RPMI7951 (cell line): ENCODE results near the gene USP24. TPM values are rescaled to one million over a fixed set of nuclear protein-coding genes. Genes with fewer than 3 reads are reported as not detected.
"Not testable (repeated sequence)": the region's sequence is repeated elsewhere in the genome, so short reads cannot be mapped to it uniquely, and the experiment has no call there.

Experiments
- DNase-seq: peaks from one replicate; pipeline ENCODE4 v3.0.0-alpha.2; 2012; ENCODE audit warnings: low read depth
- total RNA-seq: library from RNA; depleted of rRNA; stranded (reverse); fragments of >200 nt; shearing (Covaris generic); gene quantifications from 2 replicates; pipeline ENCODE4 v1.2.3, GENCODE V29; 2014

Gene USP24
- total RNA-seq, 1 experiment from 2014 or later, result 26.2 TPM

DNA sequence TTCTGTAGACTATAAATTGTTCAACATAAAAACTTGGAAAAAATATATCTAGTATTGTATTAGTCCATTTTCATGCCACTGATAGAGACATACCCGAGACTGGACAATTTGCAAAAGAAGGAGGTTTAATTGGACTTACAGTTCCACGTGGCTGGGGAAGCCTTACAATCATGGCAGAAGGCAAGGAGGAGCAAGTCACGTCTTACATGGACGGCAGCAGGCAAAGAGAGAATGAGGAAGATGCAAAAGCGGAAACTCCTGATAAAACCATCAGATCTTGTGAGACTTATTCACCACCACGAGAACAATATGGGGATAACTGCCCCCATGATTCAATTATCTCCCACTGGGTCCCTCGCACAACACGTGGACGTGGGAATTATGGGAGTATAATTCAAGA, 15.4 kb downstream of the USP24 start:
- not testable (repeated sequence) for DNase-seq

DNA sequence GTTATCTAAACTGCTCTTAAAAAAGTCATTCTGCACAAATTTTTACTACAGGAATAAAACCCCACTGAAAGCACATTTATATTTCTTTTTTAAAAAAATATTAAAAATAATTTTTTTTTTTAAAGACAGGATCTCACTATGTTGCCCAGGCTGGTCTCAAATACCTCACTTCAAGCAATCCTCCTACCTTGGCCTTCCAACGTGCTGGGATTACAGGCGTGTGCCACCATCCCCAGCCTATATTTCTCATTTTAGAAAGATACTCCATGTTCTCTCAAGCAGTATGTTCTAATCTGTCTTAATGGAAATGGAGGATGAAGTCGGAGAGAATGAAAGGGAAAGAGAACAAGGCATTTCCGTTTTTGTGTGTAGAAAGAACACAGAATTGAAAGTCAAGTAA, 17.1 kb downstream of the USP24 start:
- DNase-seq, result no peak

DNA sequence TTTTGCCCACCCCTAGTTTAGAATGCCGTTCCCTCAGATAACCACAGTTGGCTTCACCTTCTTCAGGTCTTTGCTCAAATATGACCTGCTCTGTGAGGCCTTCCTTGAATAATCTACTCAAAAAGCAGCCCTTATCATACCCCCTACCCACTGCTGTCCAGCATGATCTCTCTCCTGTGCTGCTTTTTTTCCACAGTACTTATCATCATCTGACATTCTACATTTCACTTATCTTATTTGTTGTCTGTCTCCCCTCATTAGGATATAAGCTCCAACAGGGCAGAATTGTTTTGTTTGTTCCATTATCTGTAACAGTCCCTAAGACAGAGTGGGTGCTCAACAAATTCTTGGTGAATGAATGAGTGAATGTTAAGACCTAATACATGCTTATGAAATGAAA, 18.1 kb downstream of the USP24 start:
- DNase-seq, result no peak

DNA sequence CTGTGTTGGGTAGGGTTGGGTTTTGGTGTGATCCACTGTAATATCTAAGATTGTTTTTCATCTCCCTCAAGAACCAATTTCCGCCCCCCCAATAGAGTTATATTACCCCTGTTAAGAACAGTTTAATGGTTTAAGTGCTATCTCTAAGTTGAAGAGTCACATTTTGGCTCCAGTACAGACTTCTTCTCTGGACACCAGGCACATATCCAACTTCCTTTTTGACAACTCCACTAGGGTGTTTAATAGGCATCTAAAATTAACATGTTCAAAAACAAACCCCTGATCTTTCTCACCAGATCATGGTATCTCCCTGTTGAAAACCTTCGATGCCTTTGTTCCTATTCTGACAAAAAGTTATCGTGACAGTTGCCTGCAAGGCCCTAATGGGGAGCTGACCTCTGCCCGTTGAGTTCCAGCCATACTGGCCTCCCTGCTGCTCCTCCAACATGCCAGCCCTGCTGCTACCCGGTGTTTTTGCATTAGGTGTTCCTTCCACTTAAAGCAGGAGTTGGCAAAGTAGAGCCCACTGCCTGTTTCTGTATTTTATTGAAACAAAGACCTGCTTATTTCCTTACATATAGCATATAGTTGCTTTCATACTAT, 18.6 kb downstream of the USP24 start:
- peak; percentile 12 for DNase-seq

DNA sequence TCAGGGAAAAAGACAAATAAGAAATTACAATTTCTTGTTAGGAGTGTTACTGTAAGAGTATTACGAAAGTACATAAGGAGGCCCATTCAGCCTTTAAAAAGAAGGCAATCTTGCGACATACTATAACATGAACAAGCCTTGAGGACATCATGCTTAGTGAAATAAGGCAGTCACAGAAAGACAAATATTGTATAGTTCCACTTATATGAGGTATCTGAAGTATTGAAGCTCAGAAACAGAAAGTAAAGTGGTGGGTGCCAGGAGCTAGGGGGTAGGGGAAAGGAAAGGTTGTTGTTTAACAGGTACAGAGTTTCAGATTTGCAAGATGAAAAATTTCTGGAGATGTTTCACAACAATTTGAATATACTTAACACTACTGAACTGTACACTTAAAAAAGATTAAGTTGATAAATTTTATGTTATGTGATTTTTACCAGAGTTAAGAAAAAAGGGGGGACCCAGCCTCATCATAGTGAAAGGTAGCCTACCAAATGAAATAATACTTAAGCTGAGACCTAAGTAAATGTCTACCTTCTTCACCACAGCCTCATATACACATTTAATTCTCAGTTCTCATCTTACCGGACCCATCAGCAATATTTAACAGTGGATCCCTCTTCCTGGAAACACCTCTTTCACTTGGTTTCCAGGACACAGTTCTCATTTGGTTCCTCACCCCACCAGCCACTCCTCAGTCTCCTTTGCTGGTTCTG, 19.5 kb downstream of the USP24 start:
- DNase-seq, result peak; percentile 20

DNA sequence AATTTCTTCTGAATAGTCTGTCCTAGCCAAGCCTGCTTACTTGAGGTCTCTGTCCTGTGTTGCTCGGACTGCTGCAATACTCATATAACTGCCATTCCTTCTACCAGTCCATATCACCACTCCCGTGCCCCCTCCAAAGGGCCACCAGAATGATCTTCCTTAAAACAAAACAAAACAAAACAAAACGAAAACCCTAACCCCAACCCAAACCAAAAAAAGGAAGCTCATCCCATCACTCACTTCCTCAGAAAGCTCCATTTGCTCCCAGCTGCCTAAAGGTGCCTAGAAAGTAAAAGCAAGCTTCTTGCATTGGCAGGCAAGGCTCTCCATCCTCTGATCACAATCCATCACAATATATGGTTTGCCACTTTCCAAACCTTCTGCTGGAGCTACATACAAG, 20.3 kb downstream of the USP24 start:
- DNase-seq, result no peak

DNA sequence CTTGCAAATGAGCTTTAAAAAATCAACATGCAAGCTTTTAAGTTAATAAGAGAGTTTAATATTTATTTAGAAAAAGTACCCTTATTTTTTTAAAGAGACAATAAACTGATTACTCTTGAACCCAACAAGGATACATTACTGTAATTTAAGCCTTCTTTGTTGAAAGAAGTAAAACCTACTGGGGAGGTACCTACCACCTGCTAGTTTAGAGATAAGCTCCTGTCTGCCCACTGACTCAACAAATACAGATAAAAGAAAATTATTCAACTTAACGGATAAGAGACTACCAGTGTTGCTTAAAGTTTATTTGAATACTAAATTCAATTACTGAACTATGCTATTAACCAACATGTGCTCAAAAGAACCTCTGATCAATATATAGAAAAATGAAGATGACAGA, 23.1 kb downstream of the USP24 start:
- no peak for DNase-seq

DNA sequence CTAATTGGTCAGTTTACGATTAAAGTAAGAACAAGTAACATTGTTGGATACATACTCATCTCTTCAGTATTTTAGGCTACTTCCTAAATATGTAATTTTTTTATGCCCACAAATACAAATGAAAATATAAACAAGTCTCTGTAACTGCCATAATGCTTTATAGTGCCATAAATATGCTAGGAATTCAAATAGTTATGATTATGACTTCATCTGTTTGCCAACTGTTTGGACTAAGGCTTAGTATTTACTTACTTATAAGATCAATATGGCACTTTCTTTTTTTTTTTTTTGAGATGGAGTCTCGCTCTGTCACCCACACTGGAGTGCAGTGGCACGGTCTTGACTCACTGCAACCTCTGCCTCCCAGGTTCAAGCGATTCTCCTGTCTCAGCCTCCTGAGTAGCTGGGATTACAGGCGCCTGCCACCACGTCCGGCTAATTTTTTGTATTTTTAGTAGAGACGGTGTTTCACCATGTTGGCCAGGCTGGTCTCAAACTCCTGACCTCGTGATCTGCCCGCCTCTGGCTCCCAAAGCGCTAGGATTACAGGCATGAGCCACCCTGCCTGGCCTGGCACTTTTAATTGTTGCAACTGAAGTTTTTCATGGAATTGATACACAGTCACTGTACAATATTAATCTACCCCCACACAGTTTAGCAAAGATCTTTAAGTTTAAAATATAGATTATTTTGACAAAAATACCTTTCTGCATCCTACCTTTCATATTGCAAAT, 23.8 kb downstream of the USP24 start:
- not testable (repeated sequence) for DNase-seq

DNA sequence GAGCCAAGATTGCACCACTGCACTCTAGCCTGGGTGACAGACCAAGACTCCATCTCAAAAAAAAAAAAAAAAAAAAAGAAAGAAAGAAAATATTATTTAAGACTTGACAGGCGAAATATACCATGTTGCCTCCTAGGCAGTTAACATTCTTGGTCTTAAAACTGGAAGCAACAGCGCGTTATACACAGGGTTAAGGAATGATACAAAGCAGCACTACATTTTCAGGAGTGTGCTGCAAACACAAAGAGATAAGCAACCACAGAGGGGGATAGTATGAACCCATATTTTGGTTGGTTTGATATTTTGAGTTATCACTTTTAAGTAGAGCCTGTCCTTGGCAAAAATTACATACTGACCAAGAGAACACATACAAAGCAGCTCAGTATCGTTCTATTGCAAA, 25.1 kb downstream of the USP24 start:
- DNase-seq, result no peak

DNA sequence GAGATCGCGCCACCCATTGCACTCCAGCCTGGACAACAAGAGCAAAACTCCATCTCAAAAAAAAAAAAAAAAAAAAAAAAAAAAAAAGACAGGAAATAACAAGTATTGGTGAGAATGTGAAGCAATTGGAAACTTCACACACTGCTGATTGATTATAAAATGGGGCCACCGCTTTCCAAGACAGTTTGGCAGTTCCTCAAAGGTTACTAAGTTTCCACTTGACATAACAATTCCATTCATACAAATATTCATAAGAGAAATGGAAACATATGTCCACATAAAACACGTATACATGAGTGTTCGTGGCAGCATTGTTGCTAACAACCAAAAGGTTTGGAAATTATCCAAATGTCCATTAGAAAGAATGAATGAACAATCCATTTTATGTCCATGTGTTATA, 26.3 kb downstream of the USP24 start:
- no peak for DNase-seq

DNA sequence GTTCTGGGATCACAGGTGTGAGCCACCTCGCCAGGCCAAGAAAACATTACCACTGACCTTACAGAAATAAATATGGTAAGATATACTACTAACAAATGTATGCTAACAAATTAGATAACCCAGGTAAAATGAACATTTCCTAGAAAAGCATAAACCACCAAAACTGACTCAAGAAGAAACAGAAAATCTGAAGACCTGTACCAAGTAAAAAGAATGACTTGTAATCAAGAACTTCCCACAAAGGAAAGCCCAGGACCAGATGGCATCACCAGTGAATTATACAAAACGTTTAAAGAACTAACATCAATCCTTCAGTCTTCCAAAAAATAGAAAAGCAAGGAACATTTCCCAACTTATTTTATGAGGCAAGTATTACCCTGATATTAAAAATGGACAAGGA, 29.3 kb downstream of the USP24 start:
- no peak for DNase-seq

DNA sequence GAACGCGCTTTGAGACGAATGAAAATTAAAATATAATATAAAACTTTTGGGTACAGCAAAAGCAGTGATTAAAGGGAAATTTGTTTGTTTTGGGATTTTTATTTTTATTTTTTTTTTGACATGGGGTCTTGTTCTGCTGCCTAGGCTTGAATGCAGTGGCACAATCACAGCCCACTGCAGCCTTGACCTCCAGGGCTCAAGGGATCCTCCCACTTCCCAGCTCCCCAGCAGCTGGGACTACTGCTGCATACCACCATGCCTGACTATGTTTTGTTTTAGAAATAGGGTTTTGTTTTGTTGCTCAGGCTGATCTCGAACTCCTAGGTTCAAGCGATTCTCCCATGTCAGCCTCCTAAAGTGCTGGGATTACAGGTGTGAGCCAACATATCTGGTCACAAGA, 30.3 kb downstream of the USP24 start:
- no peak for DNase-seq

DNA sequence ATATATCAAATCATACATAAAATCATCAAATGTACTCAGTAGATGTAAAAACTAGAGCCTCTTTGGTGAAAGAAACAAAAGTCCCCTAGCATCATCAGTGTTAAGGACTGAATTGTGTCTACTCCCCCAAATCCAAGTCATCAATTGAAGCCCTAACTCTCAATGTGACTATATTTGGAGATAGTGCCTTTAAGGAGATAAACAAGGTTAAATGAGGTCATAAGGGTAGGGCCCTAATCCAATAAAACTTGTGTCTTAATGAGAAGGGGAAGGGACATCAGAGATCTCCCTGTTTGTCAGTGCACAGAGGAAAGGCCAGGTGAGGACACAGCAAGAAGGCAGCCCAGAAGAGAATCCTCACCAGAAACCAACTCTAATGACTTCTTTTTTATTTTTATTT, 33.5 kb downstream of the USP24 start:
- no peak for DNase-seq

DNA sequence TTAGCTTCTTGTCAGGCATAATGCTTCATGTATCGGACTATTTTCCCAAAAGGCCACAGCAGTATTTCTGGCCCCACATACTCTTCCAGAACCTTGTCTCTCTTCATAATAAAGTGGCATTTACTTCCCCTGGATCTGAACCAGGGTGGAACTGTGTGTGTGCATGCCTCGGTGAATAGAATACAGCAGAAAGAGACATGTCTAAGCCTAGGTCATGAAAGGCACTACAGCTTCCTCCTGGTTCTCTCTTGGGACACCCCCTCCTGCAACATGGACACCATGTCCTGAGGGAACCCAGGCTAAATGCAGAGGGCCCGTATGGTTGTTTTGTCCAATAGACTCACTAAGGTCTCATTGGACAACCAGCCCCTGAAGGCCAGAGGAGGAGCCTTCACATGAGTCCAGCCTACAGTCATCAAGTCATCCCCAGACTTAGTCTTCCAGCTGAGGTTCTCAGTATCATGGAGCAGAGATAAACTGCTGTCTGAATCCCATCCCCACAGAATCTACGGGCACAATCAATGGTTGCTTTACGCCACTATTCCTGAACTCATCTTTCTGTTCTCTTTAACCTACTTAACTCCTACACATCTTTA, 35.0 kb downstream of the USP24 start:
- no peak for DNase-seq

DNA sequence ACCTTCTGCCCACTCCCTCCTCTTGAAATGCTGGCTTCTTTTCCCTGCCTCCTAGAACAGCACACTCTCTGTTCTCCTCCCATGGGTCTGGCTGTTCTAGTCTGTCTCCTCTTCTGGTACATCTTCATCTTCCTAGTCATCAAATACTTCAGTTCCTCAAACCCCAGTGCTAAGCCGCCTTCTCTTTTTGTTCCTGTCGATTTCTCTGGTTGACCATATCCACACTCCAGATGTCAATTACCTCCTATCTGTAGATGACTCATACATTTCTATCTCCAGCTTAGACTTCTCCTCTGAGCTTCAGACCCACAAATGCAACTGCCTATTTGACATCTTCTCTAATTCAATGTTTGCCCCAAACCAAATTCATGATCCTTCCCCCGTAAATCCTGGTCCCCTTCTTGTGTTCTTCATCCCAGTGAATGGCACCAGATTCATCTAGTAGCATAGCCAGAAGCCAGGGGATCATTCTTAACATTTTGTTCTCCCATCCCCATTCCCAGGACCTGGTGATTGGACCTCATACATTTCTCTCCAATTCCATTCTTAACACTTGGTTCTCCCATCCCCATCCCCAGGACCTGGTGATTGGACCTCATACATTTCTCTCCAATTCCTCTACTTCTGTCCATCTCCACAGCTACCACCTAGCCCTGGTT, 35.9 kb downstream of the USP24 start:
- peak; percentile 22 for DNase-seq

DNA sequence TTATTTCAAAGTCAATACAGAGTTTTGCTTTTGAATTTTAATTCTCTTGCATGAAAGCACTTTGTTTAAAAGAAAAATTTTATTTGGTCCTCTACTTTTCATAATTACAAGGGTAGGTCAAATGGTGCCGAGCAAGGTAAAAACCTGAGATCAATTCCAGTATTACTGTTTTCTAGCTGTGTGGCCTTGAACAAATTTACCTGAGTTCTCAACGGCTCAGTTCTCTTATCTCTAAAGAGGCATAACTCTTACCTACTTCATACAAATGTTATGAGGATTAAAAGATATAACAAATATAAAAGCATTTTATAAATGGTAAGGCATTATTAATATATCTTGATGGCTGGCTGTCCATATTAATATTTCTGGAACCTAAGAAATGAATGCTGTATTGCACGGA, 42.5 kb downstream of the USP24 start:
- DNase-seq, result no peak

DNA sequence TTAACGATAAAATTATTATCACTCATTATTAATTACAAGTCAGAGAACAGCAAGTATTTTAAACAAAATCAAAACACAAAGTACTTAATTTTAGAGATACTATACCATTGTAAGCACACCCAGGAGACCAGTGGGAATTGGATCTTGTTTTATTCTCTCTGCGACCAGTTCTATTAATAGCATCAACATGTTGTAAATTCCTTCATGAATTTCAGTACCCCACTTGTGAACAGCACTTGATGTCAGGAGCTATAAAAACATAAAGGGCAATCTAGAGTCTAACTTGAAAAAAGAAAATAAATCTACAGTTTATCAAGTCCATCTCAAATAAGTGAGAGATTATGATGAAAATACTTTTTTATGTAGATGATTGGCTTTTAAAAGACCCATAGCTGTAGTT, 42.9 kb downstream of the USP24 start:
- no peak for DNase-seq

DNA sequence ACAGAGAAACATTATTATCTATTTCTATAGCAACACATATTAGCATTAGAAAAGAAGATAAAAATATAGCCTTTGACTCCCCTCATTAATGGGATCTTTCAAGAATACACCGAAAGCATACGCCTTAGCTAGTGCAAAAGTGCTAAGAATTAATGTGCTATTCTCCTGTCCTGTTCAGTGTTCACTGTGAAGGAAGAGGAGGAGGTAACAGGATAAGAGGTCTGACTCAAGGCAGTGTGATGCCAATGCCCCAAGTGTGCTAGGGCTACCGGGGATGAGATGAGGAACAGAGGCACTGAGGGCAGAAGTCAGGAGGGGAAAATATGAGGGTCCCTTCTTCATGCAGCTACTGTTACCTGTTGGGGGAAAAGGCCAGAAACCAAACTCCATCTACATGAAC, 43.5 kb downstream of the USP24 start:
- no peak for DNase-seq

DNA sequence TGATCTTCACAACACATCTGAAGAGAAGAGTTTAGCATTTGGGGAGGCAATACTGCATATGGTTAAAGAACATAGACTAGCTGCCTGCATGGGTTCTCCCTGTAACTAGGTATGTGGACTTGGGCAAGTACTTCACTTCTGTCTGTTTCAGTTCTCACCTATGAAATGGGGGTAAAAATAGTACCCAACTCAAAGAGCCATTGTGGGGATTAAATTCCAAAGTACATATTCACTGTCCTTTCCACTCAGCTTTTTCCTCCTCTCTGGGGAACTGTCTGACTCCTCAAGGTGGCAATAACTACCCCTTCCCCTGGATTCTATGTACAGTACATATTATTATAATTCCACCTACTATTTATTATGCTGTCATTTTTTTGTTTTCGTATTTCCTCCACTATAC, 44.7 kb downstream of the USP24 start:
- no peak for DNase-seq

DNA sequence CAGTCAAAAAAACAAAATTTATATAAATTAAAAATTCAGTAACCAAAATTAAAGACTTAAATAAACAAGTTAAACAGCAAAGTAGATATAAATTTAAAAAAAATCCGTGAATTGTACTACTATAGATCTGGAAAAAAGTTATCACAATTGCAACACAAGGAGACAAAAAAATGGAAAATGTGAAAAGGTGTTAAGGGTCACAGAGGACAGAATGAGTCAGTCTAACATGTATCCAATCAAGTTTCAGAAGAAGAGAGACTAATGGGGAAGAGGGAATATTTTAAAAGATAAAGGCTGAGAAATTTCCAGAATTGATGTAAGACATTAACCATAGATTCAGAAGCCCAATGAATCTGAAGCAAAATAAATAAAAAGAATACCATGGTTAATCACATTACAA, 46.0 kb downstream of the USP24 start:
- DNase-seq, result no peak

DNA sequence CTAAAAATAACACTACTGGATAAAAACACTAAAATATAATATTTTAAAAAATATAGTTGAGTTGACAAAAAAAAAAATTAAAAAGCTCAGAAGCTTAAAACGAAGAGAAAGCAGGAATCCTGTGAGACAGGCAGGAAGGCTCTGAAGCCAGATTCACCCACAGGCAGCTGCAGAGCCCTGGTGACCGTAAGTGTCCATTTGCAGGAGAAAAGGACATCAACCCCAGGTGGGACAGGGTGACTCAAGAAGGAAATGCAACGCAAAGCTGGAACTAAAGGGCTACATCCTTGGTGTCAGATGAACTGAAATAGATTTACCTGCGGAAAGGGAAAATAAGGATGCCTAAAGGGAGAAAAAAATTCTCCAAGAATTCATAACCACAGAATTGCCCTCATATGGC, 46.8 kb downstream of the USP24 start:
- no peak for DNase-seq

DNA sequence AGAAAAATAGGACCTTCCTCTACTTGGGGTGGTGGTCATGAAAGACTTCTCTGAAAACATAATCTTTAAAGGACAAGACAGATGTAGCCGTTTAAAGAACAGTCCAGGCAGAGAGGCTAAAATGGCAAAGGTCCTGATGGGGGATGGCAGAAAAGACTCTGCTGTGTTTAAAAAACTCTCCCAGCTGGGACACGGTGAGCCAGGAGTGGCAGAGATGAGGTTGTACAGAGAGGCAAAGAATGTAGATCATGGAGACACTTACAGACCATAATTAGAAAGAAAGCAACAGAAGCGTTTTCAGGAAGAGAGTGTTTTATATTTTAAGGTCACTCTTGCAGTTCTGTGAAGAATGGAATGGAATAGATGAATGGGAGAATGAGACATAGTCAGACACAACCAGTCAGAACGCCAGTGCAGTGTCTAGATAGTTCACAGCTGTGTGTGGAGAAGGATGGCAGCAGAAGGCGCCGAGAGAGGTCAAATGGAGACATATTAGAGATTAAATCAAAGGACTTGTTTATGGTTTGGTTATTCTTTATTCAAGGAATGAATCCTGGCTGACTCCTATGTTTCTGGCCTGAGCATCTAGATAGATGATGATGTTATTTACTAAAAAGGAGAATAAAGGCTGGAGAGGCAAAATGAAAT, 47.8 kb downstream of the USP24 start:
- DNase-seq, result no peak
